H7 (cell line): ENCODE measurements around the gene CDKN2AIP. TPM values are rescaled to one million over a fixed set of nuclear protein-coding genes. Genes with fewer than 3 reads are reported as not detected.
"Not testable (repeated sequence)": the region's sequence is repeated elsewhere in the genome, so short reads cannot be mapped to it uniquely, and the experiment has no call there.

Experiments
- DNase-seq: peaks from one replicate; pipeline ENCODE4 v3.0.0; 2012
- H3K27me3 ChIP-seq: 2 replicates; pipeline ENCODE4 v1.6.0; 2011; ENCODE audit warnings: mild to moderate bottlenecking, low read length; ENCODE audit not compliant: control insufficient read depth, insufficient read depth
- H3K36me3 ChIP-seq: replicated peaks from 2 replicates; pipeline ENCODE4 v1.5.1; 2011; ENCODE audit warnings: low read length; ENCODE audit not compliant: control insufficient read depth, insufficient read depth
- H3K4me3 ChIP-seq: 2 replicates; pipeline ENCODE4 v1.5.1; 2011; ENCODE audit warnings: low read depth, mild to moderate bottlenecking, control low read depth, low read length, moderate library complexity; ENCODE audit not compliant: insufficient read depth
- total RNA-seq: library from RNA; depleted of rRNA; stranded (reverse); fragments of >200 nt; shearing (Covaris generic); gene quantifications from 2 replicates; pipeline ENCODE4 v1.2.3, GENCODE V29; 2014

CDKN2AIP gene
- total RNA-seq, 1 experiment from 2014 or later: 17.0 TPM

GRCh38 chr4:183430994-183431347 is 13.5 kb upstream of the CDKN2AIP start:
- H3K36me3 ChIP-seq: no peaks in the 10 kb centered on the region
- no peak for DNase-seq
- no peak overlapping the region for H3K4me3 ChIP-seq
- H3K27me3 ChIP-seq: no peaks in the 10 kb centered on the region

GRCh38 chr4:183431614-183432013 is 12.8 kb upstream of the CDKN2AIP start:
- Histone ChIP-seq H3K27me3 (no peaks in the 10 kb centered on the region), H3K4me3 (no peak overlapping the region), H3K36me3 (no peaks in the 10 kb centered on the region)
- DNase-seq: no peak

GRCh38 chr4:183433183-183433582 is 11.3 kb upstream of the CDKN2AIP start:
- not testable (repeated sequence) for DNase-seq, H3K4me3 ChIP-seq, H3K36me3 ChIP-seq, H3K27me3 ChIP-seq

- no peaks in the 10 kb centered on the region for H3K27me3 ChIP-seq
- no peaks in the 10 kb centered on the region for H3K36me3 ChIP-seq
- DNase-seq: no peak
- no peak overlapping the region for H3K4me3 ChIP-seq
These were observed 10.2 kb upstream of the CDKN2AIP start for GRCh38 chr4:183434264-183434663.

GRCh38 chr4:183434666-183435190 is 9.7 kb upstream of the CDKN2AIP start:
- Histone ChIP-seq H3K27me3 (no peaks in the 10 kb centered on the region), H3K4me3 (no peak overlapping the region), H3K36me3 (no peaks in the 10 kb centered on the region)
- DNase-seq: no peak

GRCh38 chr4:183435803-183436202 is 8.6 kb upstream of the CDKN2AIP start:
- Histone ChIP-seq H3K4me3 (no peak overlapping the region), H3K36me3 (no peaks in the 10 kb centered on the region), H3K27me3 (no peaks in the 10 kb centered on the region)
- DNase-seq: no peak

GRCh38 chr4:183436417-183436816 is 8.0 kb upstream of the CDKN2AIP start:
- H3K4me3 ChIP-seq: no peak overlapping the region
- DNase-seq: peak; percentile 72
- H3K27me3 ChIP-seq: no peaks in the 10 kb centered on the region
- H3K36me3 ChIP-seq: no peaks in the 10 kb centered on the region

- no peak for DNase-seq
- H3K4me3 ChIP-seq: no peak overlapping the region
- no peaks in the 10 kb centered on the region for H3K27me3 ChIP-seq
These were observed 7.0 kb upstream of the CDKN2AIP start for GRCh38 chr4:183437452-183437851.

GRCh38 chr4:183438458-183439113 is 5.8 kb upstream of the CDKN2AIP start:
- DNase-seq: no peak
- H3K4me3 ChIP-seq: no peak overlapping the region
- no peaks in the 10 kb centered on the region for H3K27me3 ChIP-seq
- no peaks in the 10 kb centered on the region for H3K36me3 ChIP-seq

More at GRCh38 chr4:183437452-183437851, 7.0 kb upstream of the CDKN2AIP start:
- no peaks in the 10 kb centered on the region for H3K36me3 ChIP-seq

DNA sequence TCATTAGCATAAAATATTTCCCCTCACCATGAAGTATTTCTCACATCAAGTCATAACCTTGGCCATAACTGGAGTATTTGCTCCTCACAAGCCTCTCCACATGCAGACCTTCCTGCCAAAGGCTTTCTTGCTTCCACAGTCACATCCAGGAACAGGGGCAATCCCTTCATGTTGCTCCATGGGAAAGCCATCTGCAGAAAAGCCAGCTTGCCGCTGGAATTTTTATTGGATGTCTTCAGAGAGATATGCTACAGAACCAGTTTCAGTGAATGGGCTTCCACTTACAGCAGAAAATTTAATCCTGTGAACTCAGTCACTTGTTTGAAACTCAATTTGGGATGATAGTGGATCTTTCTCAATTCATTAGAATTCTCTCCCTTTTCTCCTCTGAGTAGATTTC is 3.2 kb upstream of the CDKN2AIP start:
- peaks cover 4% of the 10 kb centered on the region for H3K36me3 ChIP-seq
- DNase-seq: no peak
- no peak overlapping the region for H3K4me3 ChIP-seq
- no peaks in the 10 kb centered on the region for H3K27me3 ChIP-seq

GRCh38 chr4:183443655-183444213 is 702 bp upstream of the CDKN2AIP start:
- Histone ChIP-seq H3K27me3 (no peaks in the 10 kb centered on the region), H3K4me3 (peak overlapping the region; percentile 98), H3K36me3 (peaks cover 17% of the 10 kb centered on the region)
- no peak for DNase-seq

DNA sequence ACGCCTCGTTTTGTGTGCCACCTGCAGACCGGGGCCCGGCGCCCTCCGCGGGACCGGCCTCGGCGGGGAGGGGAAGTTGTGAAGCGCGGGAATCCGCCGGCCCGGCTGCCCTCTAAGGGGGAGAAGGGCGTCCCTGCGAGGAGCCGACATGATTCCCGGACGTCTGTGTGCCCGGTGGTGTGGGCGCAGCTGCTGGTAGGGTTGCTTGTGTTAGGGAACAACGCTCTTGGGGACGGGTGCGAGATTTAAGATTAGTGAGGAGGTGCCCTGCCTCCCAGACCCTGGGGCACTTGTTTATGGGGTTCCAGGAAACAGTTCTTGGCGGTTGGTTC is 627 bp downstream of the CDKN2AIP start:
- DNase-seq: peak; percentile 85
- Histone ChIP-seq H3K4me3 (peak overlapping the region; percentile 98), H3K27me3 (no peaks in the 10 kb centered on the region), H3K36me3 (peaks cover 17% of the 10 kb centered on the region)

GRCh38 chr4:183447646-183448045 is 3.2 kb downstream of the CDKN2AIP start:
- Histone ChIP-seq H3K36me3 (peaks cover 17% of the 10 kb centered on the region), H3K4me3 (no peak overlapping the region), H3K27me3 (no peaks in the 10 kb centered on the region)
- DNase-seq: no peak

DNA sequence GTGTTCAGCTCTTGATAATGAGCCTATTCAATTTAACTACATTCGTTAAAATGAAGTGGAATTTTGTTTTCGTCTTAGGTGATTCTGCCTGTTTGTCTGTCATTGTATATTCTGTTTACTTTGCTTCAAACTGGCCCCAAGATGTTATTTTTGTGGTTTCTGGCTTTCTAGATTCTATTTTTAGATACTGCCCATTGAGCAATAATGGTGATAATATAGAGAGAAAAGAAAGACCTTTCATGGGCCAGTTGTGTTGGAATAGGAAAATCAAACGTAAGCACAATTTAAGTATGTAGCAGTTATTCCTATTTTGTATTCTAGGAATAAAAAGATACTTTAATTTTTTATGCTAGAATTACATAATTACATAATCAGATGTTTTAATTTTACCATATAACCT is 4.0 kb downstream of the CDKN2AIP start:
- Histone ChIP-seq H3K36me3 (peaks cover 17% of the 10 kb centered on the region), H3K4me3 (no peak overlapping the region), H3K27me3 (no peaks in the 10 kb centered on the region)
- DNase-seq: no peak

- Histone ChIP-seq H3K27me3 (no peaks in the 10 kb centered on the region), H3K4me3 (no peak overlapping the region), H3K36me3 (peaks cover 17% of the 10 kb centered on the region)
- no peak for DNase-seq
These were observed 4.9 kb downstream of the CDKN2AIP start for GRCh38 chr4:183449193-183449882.
